ENCODE results near the gene LRCOL1.

The LRCOL1 gene

GRCh38 chr12:132583736-132584135 lies 26.6 kb downstream of the LRCOL1 start:
- no peak for DNase-seq (ENCODE audit: low read depth in 1 of 2, low spot score in 1 of 2)

- no peak for DNase-seq (ENCODE audit: low read depth in 1 of 2, low spot score in 1 of 2)
Observed at GRCh38 chr12:132583411-132583710, 27.0 kb downstream of the LRCOL1 start.

- no peak for DNase-seq (ENCODE audit: low read depth in 1 of 2, low spot score in 1 of 2)
Observed at GRCh38 chr12:132582582-132583410, 27.6 kb downstream of the LRCOL1 start.

GRCh38 chr12:132582058-132582420 lies 28.3 kb downstream of the LRCOL1 start:
- DNase-seq (ENCODE audit: low read depth in 1 of 2, low spot score in 1 of 2): no peak

GRCh38 chr12:132581348-132582057 lies 28.9 kb downstream of the LRCOL1 start:
- DNase-seq (ENCODE audit: low read depth in 1 of 2, low spot score in 1 of 2): no peak

- no peak for DNase-seq (ENCODE audit: low read depth in 1 of 2, low spot score in 1 of 2)
Observed at GRCh38 chr12:132580701-132581292, 29.6 kb downstream of the LRCOL1 start.

GRCh38 chr12:132579744-132580143 lies 30.6 kb downstream of the LRCOL1 start:
- no peak for DNase-seq (ENCODE audit: low read depth in 1 of 2, low spot score in 1 of 2)

GRCh38 chr12:132578826-132579225 lies 31.6 kb downstream of the LRCOL1 start:
- DNase-seq (ENCODE audit: low read depth in 1 of 2, low spot score in 1 of 2): no peak

- no peak for DNase-seq (ENCODE audit: low read depth in 1 of 2, low spot score in 1 of 2)
Observed at GRCh38 chr12:132578118-132578517, 32.3 kb downstream of the LRCOL1 start.

GRCh38 chr12:132577191-132577920 lies 33.0 kb downstream of the LRCOL1 start:
- DNase-seq (ENCODE audit: low read depth in 1 of 2, low spot score in 1 of 2): no peak

GRCh38 chr12:132576701-132577100 lies 33.7 kb downstream of the LRCOL1 start:
- no peak for DNase-seq (ENCODE audit: low read depth in 1 of 2, low spot score in 1 of 2)

GRCh38 chr12:132575661-132576060 lies 34.7 kb downstream of the LRCOL1 start:
- DNase-seq (ENCODE audit: low read depth in 1 of 2, low spot score in 1 of 2): no peak

GRCh38 chr12:132574271-132574996 lies 35.9 kb downstream of the LRCOL1 start:
- DNase-seq (ENCODE audit: low read depth in 1 of 2, low spot score in 1 of 2): no peak

- no peak for DNase-seq (ENCODE audit: low read depth in 1 of 2, low spot score in 1 of 2)
Observed at GRCh38 chr12:132572801-132573760, 37.3 kb downstream of the LRCOL1 start.

GRCh38 chr12:132572106-132572505 lies 38.3 kb downstream of the LRCOL1 start:
- DNase-seq (ENCODE audit: low read depth in 1 of 2, low spot score in 1 of 2): no peak

GRCh38 chr12:132571598-132571997 lies 38.8 kb downstream of the LRCOL1 start:
- no peak for DNase-seq (ENCODE audit: low read depth in 1 of 2, low spot score in 1 of 2)

GRCh38 chr12:132571051-132571450 lies 39.3 kb downstream of the LRCOL1 start:
- DNase-seq (ENCODE audit: low read depth in 1 of 2, low spot score in 1 of 2): no peak

GRCh38 chr12:132570635-132571034 lies 39.7 kb downstream of the LRCOL1 start:
- DNase-seq (ENCODE audit: low read depth in 1 of 2, low spot score in 1 of 2): no peak

- DNase-seq (ENCODE audit: low read depth in 1 of 2, low spot score in 1 of 2): no peak
Observed at GRCh38 chr12:132569856-132570480, 40.4 kb downstream of the LRCOL1 start.
